ENCODE data around the gene LRRC36. TPM values are rescaled to one million over a fixed set of nuclear protein-coding genes. Genes with fewer than 3 reads are reported as not detected.
A peak's percentile ranks its signal among the peaks of the same experiment; 100 is the strongest.

The LRRC36 gene
- total and polyA plus RNA-seq, 9 of the 15 experiments (the other 6 are each of a cell fraction or from before 2014, with no cell fraction given): 0.09 to 0.40 (median 0.17) TPM; not detected in 1

- TF ChIP-seq BCLAF1 (IDR thresholded peaks at IDR 0.05; ENCODE audit: borderline replicate concordance in 1 of 2, control insufficient read depth in 1 of 2, low read depth in 2 of 2, low read length in 1 of 2): peak in 1 of 2 experiments; percentile 90; a peak in 2 of 4 replicates
- peak; percentile 67 for TF ChIP-seq PCBP2 (IDR thresholded peaks at IDR 0.05; ENCODE audit: low read depth, low read length, poor library complexity, severe bottlenecking)
- TF ChIP-seq CBFB (CRISPR knock-in tag; IDR thresholded peaks at IDR 0.05): no peak
- TF ChIP-seq GABPB2 (CRISPR knock-in tag; conservative IDR thresholded peaks at IDR 0.05): no peak
- no peak for TF ChIP-seq ATF1 (CRISPR knock-in tag; IDR thresholded peaks at IDR 0.05)
- TF ChIP-seq ATF1 (tag; IDR thresholded peaks at IDR 0.05): peak; percentile 90
- TF ChIP-seq ELF1 (tag; IDR thresholded peaks at IDR 0.05): peak; percentile 63
- TF ChIP-seq ZFP36 (IDR thresholded peaks at IDR 0.05; ENCODE audit: low read depth, low read length, partially characterized antibody): peak; percentile 37
- TF ChIP-seq JUND (IDR thresholded peaks at IDR 0.05; ENCODE audit: borderline replicate concordance, low read depth, low read length): peak; percentile 53
- no peak; the same call in 2 of the 3 replicates for TF ChIP-seq JUND (tag; IDR thresholded peaks at IDR 0.05; ENCODE audit: borderline replicate concordance, low read depth, low read length)
- no peak for TF ChIP-seq ID3 (CRISPR knock-in tag; IDR thresholded peaks at IDR 0.05)
- TF ChIP-seq ID3 (tag; IDR thresholded peaks at IDR 0.05): peak; percentile 65
- TF ChIP-seq FOXO4 (CRISPR knock-in tag; IDR thresholded peaks at IDR 0.05): 0 out of 2 replicates have a peak, but pooled peaks have one; percentile 6
- TF ChIP-seq ZNF217 (CRISPR knock-in tag; IDR thresholded peaks at IDR 0.05): no peak
- no peak for TF ChIP-seq FOXJ2 (tag; IDR thresholded peaks at IDR 0.05)
- TF ChIP-seq POLR2G (IDR thresholded peaks at IDR 0.05; ENCODE audit: low read depth, low read length): peak; percentile 92
- no peak for TF ChIP-seq ZFPM2 (CRISPR knock-in tag; IDR thresholded peaks at IDR 0.05)
- TF ChIP-seq ZNF668 (CRISPR knock-in tag; IDR thresholded peaks at IDR 0.05): peak; percentile 44; the same call in 1 of the 2 replicates
- peak in 1 of 2 experiments; percentile 36; a peak in 1 of 3 replicates for TF ChIP-seq CBX3 (IDR thresholded peaks at IDR 0.05; ENCODE audit: borderline replicate concordance in 1 of 2, low read length in 2 of 2)
- peak; percentile 74 for TF ChIP-seq RBM25 (IDR thresholded peaks at IDR 0.05; ENCODE audit: low read depth, low read length, severe bottlenecking)
- peak; percentile 75 for TF ChIP-seq U2AF1 (optimal IDR thresholded peaks at IDR 0.05; ENCODE audit: low read depth, low read length)
- 0 out of 2 replicates have a peak, but pooled peaks have one; percentile 41 for TF ChIP-seq ZNF311 (CRISPR knock-in tag; IDR thresholded peaks at IDR 0.05)
- peak; percentile 57 for TF ChIP-seq TAF1 (IDR thresholded peaks at IDR 0.05; ENCODE audit: control insufficient read depth, extremely low read depth, insufficient read depth, low read length, severe bottlenecking)
Measured at GRCh38 chr16:67279296-67280089, 47.1 kb upstream of the LRRC36 start, which contains the start of gene PLEKHG4 (continued).

Data from K562 (cell line).